Stimulated activated CD4-positive, alpha-beta T cell treated with anti-CD3 and anti-CD28 coated beads, Interleukin-12 subunit alpha, Interleukin-12 subunit beta, amount 100 ng/mL, for 4 hours (primary cell): ENCODE results near the gene SLC4A9.
A peak's percentile ranks its signal among the peaks of the same experiment; 100 is the strongest.
"Not testable (repeated sequence)": the region's sequence is repeated elsewhere in the genome, so short reads cannot be mapped to it uniquely, and the experiment has no call there.

Experiments
- DNase-seq: peaks from one replicate; pipeline ENCODE4 v3.0.0-alpha.2; 2020

Gene SLC4A9

DNA sequence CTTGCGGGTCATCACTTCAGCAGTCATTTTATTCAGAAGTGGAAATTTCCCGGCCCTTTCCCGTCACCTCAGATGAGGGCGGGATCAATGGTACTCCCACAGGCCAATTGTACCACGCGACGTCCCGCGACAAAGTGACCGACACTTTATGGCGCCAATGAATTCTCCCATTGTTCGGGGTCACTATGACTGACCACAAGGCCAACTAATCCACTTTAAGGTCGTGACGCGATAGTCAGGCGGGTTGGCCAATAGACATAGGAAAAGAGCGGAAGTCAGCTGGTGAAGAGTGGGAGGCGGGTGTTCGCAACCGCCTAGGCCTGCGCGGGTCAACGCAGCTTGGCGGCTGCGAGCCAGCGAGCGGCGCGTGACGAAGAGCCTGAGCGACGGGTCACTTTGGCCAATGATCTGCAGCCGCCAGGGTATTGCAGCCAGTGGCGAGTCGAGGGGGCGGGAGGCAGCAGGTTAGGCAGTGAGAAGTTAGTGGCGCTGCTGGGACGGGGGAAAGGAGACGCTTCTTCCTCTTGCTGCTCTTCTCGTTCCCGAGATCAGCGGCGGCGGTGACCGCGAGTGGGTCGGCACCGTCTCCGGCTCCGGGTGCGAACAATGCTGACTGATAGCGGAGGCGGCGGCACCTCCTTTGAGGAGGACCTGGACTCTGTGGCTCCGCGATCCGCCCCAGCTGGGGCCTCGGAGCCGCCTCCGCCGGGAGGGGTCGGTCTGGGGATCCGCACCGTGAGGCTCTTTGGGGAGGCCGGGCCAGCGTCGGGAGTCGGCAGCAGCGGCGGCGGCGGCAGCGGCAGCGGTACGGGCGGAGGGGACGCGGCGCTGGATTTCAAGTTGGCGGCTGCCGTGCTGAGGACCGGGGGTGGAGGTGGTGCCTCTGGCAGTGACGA lies 41.6 kb downstream of the SLC4A9 start, which contains the start of gene ANKHD1:
ANKHD1 (plus strand) TSS at position 472 of the 896 bp plus-strand sequence; CDS start at position 607, 135 bp downstream.
- DNase-seq, result peak; percentile 93

DNA sequence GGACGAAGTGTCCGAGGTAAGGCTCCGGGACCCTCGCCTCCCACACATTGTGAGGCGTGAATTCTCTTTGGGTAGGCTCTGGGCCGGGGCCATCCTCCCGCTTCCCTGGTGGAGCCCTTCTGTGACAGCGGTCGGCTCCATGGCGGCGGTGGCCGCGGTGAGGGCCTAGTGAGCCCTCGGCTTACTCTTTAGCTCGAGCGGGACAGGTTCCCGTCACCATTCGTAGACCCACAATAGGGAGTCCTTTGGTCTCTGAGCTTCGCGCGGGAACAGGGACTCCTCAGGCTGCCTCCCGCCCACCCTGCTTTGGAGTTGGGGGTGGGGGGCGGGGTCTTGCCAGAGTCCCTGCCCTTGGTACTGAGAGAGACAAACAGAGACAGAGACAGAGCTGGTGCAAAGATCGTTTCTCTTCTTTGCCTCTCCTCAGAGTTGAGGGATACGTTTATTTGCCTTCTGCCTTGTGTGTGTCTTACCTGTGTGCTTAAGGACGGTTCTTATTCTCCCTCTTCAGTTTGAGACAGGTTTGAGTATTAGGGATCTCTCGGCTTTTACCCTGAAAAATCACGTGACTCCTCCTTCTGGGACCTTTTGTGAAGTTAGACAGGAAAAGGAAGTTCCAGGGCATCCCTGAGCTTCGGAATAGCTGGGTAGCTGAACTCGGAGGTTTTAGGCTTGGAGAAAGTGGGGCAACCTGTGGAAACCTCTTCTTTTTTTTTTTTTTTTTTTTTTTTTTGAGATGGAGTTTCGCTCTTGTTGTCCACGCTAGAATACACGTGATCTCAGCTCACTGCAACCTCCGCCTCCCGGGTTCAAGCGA lies 42.5 kb downstream of the SLC4A9 start:
- DNase-seq, result peak; percentile 50

DNA sequence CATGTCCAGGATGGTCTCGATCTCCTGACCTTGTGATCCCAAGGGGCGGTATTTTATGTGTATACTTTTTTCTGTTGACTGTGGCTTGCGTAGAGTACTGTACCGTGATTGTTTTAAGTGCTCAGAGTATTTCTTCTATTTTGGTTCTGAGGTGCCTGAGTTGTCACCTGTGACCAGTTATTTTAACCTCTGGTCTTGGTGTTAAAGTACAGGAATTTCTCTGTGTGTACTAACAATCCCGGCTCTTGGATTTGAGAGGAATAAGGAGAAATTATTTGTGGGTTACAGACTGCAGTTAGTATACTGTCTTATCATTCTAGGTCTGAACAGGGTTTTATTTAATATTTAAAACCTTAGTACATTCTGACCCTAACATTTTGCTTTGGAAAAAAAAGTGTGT lies 43.6 kb downstream of the SLC4A9 start:
- DNase-seq, result no peak

DNA sequence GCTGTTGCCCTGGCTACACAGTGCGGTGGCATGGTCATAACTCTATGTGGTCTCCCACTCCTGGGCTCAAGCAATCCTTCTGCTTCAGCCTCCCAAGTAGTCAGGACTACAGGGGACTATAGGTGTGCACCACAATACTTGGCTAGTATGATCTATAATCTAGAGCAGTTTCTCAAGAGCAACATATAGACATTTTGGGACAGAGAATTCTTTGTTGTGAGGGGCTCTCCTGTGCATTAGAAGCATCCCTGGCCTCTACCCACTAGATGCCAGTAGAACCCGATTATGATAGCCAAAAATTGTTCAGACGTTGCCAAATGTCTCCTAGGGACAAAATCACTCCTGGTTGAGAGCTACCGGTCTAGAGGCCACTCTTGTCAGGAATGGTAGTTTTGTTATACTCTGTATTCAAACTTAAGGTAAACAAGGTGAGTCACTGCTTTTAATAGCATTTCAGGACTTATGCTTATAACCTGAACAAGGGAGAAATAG lies 48.8 kb downstream of the SLC4A9 start:
- DNase-seq, result no peak

DNA sequence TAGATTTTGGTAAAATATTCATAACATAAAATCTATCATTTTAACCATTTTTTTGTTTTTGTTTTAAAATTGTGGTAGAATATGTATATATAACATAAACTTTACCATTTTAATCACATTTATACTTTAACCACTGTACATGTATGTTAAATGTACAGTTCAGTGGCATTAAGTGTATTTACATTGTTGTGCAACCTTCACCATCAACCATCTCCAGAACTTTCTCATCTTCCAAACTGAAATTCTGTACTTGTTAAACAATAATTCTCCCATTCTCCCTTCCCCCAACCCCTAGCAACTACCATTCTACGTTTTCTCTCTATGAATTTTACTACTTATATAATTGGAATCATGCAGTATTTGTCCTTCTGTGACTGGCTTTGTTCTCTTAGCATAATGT lies 53.2 kb downstream of the SLC4A9 start:
- no peak for DNase-seq

DNA sequence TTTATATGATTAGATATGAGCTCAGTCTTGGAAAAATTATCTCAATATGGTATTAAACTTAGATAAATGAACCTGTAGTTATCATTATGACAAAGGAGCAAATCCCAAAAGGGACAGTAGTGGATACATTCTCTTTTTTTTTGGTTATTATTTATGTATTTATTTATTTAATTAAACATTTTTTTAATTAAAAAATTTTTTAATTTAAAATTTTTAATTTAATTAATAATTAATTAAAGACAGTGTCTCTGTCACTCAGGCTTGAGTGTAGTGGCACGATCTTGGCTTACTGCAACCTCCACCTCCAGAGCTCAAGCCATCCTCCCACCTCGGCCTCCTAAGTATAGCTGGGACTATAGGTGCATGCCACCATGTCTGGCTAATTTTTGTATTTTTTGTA lies 57.2 kb downstream of the SLC4A9 start:
- no peak for DNase-seq

DNA sequence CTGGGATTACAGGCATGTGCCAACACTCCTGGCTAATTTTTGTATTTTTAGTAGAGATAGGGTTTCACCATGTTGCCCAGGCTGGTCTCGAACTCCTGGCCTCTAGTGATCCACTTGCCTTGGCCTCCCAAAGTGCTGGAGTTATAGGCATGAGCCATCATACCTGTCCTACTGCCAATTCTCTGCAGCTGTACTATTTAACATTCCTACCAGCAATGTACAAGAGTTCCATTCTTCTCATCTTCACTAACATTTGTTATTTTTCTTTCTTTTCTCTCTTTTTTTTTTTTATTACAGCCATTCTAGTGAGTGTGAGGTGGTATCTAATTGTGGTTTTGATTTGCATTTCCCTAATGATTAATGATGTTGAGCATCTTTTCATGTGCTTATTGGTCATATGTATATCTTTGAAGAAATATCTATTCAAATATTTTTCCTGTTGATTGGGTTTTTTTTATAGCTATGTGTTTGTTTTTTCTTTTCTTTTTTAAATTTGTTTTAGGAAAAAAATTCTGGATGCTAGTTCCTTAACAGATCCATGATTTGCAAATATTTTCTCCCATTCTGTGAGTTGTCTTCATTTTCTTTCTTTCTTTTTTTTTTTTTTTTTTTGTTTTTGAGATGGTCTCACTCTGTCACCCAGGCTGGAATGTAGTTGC lies 59.0 kb downstream of the SLC4A9 start:
- no peak for DNase-seq

DNA sequence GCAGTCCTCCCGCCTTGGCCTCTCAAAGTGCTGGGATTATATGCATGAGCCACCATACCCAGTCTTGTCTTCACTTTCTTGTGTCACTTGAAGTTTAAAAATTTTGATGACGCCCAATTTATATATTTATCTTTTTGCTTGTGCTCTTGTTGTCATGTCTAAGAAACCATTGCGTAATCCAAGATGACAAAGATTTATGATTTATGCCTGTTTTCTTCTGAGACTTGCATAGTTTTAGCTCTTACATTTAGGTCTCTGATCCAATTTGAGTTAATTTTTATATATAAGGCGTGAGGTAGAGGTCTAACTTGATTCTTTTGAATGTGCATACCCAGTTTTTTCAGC lies 60.2 kb downstream of the SLC4A9 start:
- no peak for DNase-seq

DNA sequence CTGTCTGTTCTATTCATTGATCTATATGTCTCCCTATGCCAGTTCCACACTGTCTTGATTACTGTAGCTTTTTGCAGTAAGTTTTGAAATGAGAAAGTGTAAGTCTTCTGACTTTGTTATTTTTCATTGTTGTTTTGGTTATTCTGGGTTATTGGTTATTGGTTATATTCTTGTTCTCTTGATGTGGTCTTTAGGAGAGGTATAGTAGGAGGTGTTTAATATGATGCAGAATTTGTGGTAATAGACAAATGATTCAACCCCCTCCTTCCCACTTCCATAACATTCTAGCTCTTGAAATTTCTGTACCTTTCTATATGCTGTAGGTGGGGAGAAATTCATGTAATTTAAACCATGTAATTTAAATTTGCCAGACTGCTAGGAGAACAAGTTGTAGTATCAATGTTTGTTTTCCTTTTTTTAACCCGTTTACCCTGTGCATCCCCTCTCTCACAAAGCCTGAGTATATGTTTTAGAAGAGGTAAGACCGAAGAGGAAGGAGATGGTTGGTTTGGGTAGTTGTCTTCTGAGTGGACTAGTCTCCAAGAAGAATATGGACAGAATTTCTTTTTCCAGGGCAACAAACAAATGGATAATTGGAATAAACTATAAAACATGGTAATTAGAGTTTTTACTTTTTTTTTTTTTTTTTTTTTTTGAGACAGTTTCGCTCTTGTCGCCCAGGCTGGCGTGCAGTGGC lies 60.8 kb downstream of the SLC4A9 start:
- DNase-seq, result no peak

DNA sequence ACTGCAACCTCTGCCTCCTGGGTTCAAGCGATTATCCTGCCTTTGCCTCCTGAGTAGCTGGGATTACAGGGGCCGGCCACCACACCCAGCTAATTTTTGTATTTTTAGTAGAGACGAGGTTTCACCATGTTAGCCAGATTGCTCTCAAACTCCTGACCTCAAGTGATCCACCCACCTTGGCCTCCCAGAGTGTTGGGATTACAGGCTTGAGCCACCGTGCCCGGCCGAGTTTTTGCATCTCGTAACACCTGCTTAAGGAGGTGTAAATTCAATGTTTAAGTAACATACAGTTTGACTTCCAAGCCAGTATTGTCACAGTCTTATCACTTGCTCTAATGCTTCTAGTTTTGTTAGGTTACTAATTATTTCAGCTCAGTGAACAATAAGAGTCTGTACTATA lies 61.4 kb downstream of the SLC4A9 start:
- DNase-seq, result not testable (repeated sequence)

DNA sequence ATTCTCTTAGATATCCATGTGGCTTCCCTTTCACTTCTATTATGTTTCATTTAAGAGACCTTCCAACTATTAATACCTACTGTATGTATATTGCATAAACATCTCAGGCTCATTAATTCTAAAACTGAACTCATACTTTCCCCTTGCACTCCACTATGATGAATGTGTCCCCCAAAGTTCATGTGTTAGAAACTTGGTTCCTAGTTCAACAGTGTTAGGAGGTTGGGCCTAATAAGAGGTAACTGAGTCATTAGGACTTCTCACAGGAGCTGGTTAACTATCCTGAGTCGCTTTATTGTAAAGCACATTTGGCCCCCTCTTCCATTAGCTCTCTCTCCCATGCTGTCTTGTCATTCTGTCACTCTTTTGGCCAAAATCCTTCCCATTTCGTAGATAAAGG lies 63.6 kb downstream of the SLC4A9 start:
- DNase-seq, result no peak

DNA sequence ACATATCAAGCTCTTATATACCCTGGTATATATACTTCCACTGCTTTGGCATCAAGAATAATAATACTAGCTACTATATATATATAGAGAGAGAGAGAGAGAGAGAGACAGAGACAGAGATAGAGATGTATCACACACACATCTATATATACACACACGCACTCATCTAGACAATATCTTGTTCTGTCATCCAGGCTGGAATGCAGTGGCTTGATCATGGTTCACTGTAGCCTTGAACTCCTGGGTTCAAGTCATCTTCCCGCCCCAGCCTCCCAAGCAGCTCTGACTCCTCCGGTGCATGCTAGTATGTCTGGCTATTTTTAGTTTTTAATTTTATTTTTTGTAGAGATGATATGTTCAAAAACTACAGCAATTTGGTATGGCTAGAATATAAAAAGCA lies 64.1 kb downstream of the SLC4A9 start:
- no peak for DNase-seq
